Mucosa of descending colon (tissue), 3 donors: ENCODE measurements around the gene AP1M1. TPM values are rescaled to one million over a fixed set of nuclear protein-coding genes. Genes with fewer than 3 reads are reported as not detected.

Source experiments
- ATAC-seq: fragments of 200-7000 bp; cut with Tn5 transposase; one replicate; pipeline ENCODE4 v1.9.1; 2020; ENCODE audit warnings: mild to moderate bottlenecking, moderate library complexity
- DNase-seq, 3 donors: peaks; one replicate each; pipeline ENCODE4 v3.0.0-alpha.2; 2020
- H3K36me3 ChIP-seq: fragments of 200-600 bp; one replicate; pipeline ENCODE4 v1.8.0; 2021; ENCODE audit warnings: low read depth, mild to moderate bottlenecking
- H3K4me1 ChIP-seq: fragments of 200-600 bp; one replicate; pipeline ENCODE4 v1.8.0; 2021; ENCODE audit warnings: low read depth, mild to moderate bottlenecking
- H3K4me3 ChIP-seq: fragments of 200-600 bp; one replicate; pipeline ENCODE4 v1.8.0; 2021; ENCODE audit warnings: mild to moderate bottlenecking
- H3K9me3 ChIP-seq: fragments of 200-600 bp; one replicate; pipeline ENCODE4 v1.8.0; 2021; ENCODE audit warnings: mild to moderate bottlenecking
- intact Hi-C, 2 donors: fragments of 100-400 bp; cut with DNase I in 1 of 2; cut with micrococcal nuclease in 1 of 2; formaldehyde crosslinking; loops; one replicate each; pipeline versions ENCODE4 v1.11.0 to v1.11.1; 2022; cut with DNase I, micrococcal nuclease
- total RNA-seq, 3 donors: library from RNA; stranded (reverse); fragmentation: NEBNext Ultra II Directional in 2 of 3; extraction: Animal tissue kit (Norgen Biotek cat#: 25700) in 2 of 3; gene quantifications; one replicate each; pipeline versions ENCODE4 v1.2.1 to v1.2.4, GENCODE V29; 2021 to 2023
- TF ChIP-seq, protein P1 (sequence below): fragments of 200-600 bp; IDR thresholded peaks from one replicate; pipeline ENCODE4 v1.8.0; 2022; ENCODE audit warnings: antibody characterized with exemption, mild to moderate bottlenecking
- donor health status: DM: no; HTN: no; CAD: no; lungs with moderate emphysema.
- donor health status: DM: no; HTN: no; CAD: no.
- donor health status: DM: no; HTN: yes; CAD: no.

AP1M1 gene
- total RNA-seq, 3 donors from 2014 or later: 26.3 to 59.3 (median 33.2) TPM

DNA sequence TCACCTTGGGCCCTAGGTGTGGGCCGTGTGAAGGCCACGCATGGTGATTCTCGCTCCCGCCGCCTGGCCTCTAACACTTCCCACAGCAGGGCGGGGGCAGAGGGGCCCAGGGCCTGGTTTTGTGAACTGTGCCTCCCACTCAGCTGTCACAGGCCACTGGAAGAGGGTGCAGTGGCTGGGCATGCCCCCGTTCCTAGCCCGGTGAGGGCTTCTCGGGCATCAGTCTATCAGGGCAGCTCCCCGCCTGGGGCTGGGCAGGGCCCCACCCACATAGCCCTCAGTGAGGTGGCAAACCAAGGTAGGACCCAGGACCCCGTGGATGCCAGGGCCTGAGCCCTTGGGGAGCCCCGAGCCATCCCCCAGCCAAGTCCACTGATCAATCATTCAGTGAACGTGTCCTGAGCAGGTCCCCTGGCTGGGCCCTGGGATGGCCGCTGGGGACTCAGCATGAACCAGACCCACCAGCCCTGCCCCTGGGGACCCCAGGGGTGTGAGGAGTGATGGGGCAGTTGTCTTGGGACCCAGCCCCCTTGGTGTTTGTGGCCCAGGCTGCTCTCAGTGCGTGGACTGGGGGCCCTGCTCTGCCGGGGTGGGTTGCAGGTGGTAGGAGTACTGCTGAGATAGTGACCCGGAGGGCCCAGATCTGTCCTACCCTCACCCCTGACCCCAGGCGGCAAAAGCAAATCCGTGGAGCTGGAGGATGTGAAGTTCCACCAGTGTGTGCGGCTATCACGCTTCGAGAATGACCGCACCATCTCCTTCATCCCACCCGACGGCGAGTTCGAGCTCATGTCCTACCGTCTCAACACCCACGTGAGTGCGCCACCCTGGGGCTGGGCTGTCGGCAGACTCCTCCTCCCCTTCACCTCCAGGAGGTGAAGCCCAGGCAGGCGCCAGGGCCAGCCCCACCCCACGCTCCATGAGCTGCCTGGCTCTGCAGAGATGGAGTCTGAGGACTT, 29.4 kb downstream of the AP1M1 start:
- DNase-seq (no peak), ATAC-seq (no peak)
- Histone ChIP-seq H3K36me3 (no peaks in the 10 kb centered on the region), H3K4me1 (no peaks in the 10 kb centered on the region), H3K4me3 (no peak overlapping the region), H3K9me3 (no peaks in the 10 kb centered on the region)
- intact Hi-C loops: no loop called here
- TF ChIP-seq, protein P1, sequence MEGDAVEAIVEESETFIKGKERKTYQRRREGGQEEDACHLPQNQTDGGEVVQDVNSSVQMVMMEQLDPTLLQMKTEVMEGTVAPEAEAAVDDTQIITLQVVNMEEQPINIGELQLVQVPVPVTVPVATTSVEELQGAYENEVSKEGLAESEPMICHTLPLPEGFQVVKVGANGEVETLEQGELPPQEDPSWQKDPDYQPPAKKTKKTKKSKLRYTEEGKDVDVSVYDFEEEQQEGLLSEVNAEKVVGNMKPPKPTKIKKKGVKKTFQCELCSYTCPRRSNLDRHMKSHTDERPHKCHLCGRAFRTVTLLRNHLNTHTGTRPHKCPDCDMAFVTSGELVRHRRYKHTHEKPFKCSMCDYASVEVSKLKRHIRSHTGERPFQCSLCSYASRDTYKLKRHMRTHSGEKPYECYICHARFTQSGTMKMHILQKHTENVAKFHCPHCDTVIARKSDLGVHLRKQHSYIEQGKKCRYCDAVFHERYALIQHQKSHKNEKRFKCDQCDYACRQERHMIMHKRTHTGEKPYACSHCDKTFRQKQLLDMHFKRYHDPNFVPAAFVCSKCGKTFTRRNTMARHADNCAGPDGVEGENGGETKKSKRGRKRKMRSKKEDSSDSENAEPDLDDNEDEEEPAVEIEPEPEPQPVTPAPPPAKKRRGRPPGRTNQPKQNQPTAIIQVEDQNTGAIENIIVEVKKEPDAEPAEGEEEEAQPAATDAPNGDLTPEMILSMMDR: no peak

DNA sequence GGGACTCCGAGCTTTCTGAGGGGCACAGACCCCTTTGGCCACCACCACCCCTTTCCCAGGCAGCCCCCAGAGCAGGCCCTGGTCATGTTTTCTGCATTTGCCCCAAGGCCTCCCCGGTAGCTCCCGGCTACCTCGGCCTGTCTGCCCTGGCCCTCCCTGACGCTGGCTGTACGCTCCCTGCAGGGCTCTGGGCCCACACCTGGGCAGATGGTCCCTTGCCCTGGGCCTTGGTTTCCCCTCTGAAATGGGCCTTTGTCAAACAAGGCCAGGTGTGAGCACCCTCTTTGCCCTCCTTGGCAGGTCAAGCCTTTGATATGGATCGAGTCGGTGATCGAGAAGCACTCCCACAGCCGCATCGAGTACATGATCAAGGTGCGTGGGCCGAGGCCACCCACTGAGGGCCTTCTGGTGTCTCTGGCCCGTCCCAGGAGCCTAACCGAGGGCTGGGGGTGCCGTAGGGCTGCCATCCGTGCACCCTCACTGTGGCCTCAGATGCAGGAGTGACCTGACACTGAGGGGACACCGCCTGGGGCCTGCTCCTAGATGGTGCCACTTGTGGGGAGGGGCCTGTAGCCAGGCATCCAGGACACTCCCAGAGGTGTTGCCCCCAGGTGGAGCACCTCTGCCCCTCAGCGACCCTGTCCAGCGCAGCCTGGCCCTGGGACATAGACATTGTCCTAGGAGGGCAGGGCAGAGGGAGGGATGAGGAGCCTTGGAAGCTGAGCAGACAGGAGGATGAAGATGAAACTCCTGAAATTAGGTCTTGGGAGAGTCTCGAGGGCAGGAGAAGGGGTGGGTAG, 30.3 kb downstream of the AP1M1 start:
- DNase-seq (no peak), ATAC-seq (no peak)
- TF ChIP-seq, protein P1: no peak
- no peaks in the 10 kb centered on the region for H3K4me1 ChIP-seq
- no peak overlapping the region for H3K4me3 ChIP-seq
- H3K36me3 ChIP-seq: no peaks in the 10 kb centered on the region
- intact Hi-C loops: no loop called here
- H3K9me3 ChIP-seq: no peaks in the 10 kb centered on the region

DNA sequence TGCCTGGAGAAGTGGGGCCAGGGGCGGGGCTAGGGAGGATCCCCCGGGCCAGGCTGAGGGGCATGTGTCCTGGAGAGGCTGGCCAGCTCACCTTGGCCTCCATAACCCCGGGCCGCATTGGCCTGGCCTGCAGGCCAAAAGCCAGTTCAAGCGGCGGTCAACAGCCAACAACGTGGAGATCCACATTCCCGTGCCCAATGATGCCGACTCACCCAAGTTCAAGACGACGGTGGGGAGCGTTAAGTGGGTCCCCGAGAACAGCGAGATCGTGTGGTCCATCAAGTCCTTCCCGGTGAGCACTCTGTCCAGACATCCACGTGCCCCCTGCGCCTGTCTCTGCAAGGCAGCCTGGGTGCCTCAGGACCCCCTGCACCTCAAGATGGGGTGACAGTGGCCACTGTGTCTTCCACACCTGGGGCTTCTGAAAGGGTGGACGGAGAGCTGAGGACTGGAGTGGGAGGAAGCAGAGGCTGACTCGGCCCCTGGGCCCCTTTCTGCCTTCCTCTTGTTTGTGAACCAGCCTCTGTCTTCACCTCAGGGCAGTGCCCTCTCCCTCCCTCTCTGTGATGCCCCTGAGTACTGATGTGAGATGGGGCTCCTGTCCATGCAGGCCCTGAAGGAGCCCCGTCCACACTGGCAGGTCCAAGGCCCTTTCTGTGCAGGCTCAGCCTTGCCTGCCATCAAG, 31.1 kb downstream of the AP1M1 start:
- TF ChIP-seq, protein P1: no peak
- ATAC-seq (no peak), DNase-seq (no peak)
- H3K4me1 ChIP-seq: no peaks in the 10 kb centered on the region
- intact Hi-C loops: no loop called here
- no peak overlapping the region for H3K4me3 ChIP-seq
- no peaks in the 10 kb centered on the region for H3K9me3 ChIP-seq
- no peaks in the 10 kb centered on the region for H3K36me3 ChIP-seq

DNA sequence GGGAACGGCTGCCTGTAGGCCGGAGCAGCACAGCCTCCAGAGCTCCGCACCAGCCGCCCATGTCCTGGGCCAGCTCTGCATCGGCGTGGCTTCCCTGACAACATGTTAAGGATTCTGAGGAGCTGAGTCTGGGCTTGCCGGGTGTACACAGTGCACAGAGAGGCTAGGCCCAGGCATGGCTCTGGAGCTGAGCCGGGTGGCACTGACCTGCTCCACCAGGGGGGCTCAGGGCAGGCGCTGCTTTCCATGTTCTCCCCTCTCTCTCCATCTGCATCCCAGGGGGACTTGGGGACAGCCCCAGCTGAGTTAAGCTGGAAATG, 31.6 kb downstream of the AP1M1 start:
- H3K36me3 ChIP-seq: no peaks in the 10 kb centered on the region
- intact Hi-C loops: no loop called here

DNA sequence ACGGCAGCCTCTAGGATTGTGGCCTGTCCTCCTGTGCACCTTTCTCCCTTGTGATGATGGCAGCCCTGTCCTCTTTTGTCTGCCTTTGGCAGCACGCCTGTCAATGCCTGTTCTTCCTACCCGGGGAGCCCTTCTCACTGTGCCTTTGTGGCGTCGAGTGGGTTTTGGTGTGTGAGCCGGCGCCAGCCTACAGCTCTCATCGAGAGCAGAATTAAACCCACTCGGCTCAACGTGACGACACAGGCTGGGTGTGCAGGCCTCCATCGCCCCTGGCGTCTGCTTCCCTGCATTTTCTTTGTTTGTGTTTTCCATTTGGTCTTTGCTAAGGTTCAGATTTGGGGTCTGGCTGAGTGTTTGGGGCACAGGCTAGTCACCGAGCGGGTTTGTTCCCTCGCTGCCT, 34.4 kb downstream of the AP1M1 start:
- Histone ChIP-seq H3K4me1 (no peaks in the 10 kb centered on the region), H3K9me3 (no peaks in the 10 kb centered on the region), H3K4me3 (no peak overlapping the region), H3K36me3 (no peaks in the 10 kb centered on the region)
- no peak for ATAC-seq
- intact Hi-C loops: no loop called here
- no peak for DNase-seq
- TF ChIP-seq, protein P1: no peak

More for the DNA sequence above, 31.6 kb downstream of the AP1M1 start:
- Histone ChIP-seq H3K4me1 (no peaks in the 10 kb centered on the region), H3K4me3 (no peak overlapping the region), H3K9me3 (no peaks in the 10 kb centered on the region)
- ATAC-seq (no peak), DNase-seq (no peak)
- TF ChIP-seq, protein P1: no peak
